GM20431 (cell line): ENCODE results near the gene CDC42BPG.
"Not testable (repeated sequence)": the region's sequence is repeated elsewhere in the genome, so short reads cannot be mapped to it uniquely, and the experiment has no call there.

Experiments used
- in situ Hi-C: fragments of 300-500 bp; cut with MseI, MboI; formaldehyde crosslinking; loops from one replicate; pipeline ENCODE4 v1.15.0; 2020; ENCODE audit warnings: low sequenced_read_pairs; ENCODE audit not compliant: unreplicated experiment

The CDC42BPG gene

DNA sequence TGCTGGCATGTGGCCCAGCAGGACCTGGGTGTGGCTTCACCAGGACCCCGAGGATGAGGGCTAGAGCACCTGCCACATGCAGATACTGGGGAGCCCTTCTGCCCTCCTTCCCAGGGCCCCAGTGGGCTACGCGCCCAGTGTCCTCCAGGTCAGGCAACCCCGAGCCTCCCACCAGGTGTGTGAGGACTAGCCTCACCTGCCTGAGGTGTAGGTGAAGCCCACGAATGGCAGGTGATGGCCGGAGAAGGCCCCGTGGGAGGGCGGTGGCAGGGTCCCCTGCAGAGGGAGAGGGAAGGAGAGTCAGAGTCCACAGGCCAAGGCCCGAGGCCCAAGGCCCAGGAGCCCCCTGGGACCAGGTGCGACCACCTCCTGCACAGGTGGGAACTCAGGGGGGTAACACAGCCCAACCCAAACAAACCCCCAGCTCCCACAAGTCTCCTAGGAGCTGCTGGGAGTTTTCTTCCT is 6.5 kb downstream of the CDC42BPG start:
- in situ Hi-C loops = no loop called here

DNA sequence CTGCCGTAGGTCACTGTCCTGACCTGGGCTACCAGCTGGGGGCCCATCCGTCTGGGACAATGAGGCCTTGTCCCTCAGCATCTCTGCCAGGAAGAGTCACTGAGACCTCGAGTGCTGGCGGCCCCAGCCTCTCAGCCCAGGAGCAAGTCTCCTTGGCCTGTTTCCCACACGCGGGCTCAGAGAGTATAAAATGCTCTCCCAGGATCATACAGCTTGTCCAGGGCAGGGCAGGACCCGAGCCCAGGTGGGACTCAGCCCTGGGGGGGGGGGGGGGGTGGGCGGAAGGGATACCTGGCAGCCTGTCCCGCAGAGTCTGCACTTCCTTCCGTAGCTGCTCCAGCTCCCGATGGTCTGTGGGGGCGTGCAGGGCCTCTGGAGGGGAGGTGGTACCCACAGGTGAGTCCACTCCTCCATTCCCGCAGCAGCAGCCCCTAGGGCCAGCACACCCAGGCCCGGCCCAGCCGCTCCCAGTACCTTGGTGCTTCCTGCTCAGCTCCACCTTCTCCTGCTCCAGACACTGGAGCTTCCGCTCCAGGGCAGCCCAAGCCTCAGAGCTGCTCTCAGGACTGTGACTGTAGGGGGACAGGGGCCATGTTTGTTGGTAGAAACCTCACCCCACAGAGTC is 7.9 kb downstream of the CDC42BPG start:
- in situ Hi-C loops = no loop called here

DNA sequence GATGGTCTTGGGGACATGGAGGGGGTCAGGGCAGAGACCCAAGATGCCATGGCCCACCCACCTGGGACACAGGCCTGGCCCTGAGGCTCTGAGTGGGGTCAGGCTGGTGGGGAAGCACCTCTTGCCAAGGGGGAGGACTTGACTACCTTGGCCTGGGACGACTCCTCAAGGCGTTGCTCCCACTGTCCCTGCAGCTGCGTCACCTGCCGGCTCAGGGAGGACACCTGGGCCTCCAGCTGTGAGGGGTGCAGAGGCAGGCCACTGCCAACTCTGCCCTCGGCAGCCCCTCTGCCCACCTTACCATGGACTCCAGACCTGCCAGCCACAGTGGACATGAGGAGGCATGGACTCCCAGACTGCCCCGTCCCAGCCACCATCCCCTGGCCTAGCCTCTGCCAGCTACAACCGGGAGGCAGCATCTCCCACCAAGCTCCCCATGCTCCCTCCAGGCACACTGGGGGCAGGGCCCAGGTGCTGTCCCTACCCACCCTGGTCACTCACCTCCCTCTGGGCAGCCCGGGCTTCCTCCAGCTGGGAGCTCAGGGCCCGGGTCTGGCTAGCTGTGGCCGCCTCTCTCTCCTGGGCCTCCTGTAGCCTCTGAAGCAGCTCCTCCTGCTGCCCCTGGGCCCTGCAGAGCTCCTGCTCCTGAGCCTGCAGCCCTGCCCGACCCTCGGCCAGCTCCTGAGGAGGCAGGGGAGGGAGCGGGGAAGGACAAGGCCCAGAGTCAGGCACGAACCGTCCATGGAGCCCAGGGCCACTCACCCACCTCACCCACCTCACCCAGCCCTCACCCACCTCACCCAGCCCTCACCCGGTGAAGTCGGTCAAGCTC is 8.6 kb downstream of the CDC42BPG start:
- in situ Hi-C loops = no loop called here

DNA sequence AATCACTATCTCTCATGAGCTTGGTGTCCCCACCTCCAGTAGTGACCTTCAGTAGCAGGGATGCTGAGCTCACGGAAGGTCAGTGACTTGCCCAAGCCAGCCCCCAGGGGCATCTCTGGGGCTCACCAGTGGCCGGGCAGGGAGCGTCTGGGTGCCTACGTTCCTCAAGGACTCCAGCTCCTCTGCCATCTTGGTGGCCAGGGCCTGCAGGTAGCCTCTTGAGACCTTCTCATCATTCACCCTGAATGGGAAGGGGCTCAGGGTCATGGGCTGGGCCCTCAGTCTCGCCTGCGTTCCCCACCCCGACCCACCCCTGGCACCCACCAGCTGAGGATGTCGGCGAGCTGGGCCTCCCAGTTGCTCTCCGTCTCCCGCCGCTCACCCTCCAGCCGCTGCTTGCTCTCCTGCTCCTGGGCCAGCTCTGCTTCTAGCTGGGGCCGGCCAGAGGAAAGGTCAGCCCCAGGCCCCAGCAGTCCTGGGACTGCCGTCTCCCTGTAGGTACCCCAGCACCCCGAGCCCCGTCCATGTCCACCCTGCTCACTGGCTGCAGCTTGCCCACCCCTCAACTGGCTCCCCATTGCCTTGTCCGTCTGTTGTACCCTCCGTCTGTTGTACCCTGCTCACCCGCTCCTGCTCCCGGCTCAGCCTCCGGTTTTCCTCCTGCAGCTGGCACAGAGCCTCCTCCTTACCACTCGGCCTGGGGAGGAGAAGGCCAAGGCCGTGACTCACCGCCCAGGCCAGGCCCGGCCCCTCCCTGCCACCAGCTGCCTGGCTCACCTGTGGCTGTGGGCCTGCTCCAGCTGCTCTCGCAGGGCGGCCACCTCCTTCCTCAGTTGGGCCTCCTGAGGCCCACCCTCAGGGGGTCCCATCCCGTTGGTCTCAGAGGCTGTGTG is 9.5 kb downstream of the CDC42BPG start:
- in situ Hi-C loops = no loop called here

DNA sequence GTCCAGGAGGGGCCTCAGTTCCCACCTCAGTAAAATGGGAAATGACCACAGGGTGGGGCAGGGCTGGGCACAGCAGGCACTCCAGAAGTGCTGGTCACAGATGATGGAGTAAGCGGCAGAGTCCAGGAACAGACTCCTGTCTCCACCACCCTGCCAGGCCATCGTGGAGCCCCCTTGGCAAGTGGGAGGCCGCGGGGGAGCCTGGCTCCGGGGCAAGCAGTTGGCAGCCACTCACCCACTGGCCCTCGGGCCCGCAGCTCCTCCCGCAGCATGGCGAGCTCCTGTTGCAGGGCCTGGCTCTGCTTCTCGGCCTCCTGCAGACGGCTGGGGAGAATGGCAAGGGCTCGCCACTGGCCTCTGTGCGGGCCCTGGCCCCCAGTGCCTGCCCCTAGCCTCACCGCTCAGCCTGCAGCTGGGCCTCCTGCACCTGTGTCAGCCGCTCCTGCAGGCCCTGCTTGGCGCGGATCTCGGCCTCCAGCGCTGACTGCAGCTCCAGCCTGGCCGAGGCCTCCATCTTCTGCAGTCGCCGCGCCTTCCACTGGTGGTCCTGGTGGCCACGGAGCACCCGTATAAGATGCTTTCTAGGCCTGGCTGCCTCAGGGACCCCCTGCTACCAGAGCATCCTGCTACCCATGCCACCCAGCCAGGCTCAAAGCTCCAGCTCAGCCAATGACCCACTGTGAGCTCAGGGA is 10.3 kb downstream of the CDC42BPG start:
- in situ Hi-C loops = no loop called here

DNA sequence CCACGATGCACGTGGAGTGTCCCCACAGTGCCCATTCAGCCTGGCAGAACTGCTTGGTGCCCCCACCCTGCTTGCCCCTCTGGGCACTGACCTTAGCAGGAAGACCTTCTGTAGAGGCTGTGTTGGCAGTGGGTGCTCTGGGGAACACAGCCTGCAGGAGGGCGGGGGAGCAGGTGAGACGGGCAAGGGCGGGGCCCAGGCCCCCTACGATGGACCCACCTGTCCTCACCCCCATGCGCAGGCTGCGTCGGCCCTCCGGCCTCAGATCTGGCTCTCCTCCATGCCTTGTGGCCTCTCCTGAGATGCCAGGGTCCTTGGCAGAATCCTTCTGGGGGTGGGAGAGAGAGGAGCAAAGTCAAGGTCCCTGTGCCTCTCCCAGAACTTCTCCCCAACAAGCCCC is 10.9 kb downstream of the CDC42BPG start:
- in situ Hi-C loops = no loop called here

DNA sequence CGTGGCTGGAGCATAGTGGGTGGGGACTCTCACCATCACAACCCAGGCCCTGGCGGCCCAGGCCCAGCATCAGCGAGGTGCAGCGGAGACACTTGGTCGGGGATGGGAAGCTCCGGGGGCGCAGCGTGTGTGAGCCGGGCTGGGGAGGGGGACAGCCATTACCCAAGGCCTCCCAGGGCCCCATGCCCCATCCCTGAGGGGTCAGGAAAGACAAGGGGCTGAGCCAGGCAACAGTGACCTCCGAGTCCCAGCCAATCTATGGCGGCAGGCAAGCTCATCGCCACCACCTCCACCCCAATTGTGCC is 11.3 kb downstream of the CDC42BPG start:
- in situ Hi-C loops = no loop called here

DNA sequence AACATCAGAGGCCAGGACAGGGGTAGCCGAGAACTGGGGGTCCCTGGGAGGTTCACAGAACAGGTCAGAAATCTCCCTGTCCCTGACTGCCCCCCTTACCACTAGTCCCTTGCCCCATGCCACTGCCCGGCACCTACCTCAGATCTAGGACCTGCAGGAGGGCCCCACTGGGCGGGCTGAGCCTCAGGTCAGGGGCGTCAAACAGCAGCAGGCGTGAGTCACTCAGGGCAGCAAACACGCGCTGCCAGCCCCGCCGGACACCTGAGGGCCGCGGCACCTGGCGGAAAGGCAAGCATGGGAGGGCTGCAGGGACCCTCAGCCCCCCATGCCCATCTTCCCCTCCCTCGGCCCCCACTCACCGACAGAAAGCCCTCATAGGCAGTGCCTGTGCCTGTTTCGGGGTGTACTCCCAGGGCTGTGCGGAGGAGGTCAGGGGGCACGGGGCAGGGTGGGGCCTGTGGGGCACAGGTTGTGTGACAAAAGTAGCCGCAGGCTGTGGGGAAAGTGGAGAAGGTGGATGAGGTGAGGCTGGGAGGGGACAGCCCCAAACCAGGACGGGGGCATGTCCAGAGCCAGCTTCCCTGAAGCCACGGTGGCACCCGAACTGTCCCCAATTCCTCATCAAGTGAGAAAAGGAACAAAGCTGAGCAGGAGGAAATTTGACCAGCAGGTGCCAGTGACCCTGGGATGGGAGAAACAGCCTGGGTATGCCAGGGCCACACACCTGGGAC is 11.8 kb downstream of the CDC42BPG start:
- in situ Hi-C loops = no loop called here

DNA sequence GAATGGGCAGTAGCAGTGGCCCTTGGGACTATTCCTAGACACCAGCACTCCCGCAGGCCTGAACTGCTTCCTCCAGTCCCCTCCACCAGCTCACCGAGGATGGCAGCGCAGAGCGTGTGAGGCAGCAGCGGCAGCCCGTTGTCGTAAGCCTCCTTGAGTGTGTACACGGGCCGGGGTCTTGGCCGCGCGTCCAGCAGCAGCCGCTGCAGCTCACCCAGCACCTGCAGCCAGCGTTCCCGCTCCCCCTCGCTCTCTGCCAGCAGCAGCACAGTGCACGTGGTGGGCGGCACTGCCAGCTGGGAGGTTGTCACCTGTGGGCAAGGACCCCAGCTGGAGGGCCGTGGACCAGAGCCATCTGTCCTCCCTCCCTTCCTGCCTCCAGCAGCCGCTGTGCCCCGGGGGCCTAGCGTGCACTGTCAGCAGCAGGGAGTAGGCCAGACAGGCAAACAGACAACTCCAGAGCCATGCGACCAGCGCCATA is 13.0 kb downstream of the CDC42BPG start:
- in situ Hi-C loops = no loop called here

DNA sequence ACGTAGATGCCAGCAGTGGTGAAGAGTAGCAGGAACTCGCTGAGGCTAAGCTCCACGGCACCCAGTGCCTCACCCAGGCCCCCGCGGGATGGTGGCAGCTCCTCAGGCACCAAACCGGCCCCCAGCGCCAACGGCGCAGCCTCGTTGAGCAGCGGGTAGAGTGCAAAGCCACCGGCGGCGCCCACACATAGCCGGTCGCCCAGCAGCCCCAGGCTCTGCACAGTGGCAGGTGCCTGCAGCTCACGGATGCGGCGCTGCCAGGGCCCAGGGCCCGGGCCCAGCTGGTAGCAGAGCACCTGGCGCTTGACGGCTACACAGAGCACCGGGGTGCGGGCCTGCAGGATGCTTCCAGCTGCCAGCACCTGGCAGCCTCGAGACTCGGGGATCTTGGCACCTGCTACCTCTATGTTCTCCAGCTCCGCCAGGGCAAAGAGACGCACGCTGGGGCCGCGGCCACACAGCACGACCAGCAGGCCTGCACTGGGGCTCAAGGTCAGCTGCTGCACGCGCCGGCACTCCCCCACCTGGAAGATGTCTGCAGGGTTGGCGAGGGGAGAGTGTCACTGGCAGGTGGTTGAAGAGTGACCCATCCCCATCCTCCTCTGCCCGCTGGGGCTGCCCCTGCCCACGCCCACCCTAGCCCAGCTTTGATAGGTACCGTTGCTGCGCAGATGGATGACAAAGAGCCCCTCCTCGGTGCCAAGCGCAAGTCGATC is 14.8 kb downstream of the CDC42BPG start:
- in situ Hi-C loops = no loop called here

DNA sequence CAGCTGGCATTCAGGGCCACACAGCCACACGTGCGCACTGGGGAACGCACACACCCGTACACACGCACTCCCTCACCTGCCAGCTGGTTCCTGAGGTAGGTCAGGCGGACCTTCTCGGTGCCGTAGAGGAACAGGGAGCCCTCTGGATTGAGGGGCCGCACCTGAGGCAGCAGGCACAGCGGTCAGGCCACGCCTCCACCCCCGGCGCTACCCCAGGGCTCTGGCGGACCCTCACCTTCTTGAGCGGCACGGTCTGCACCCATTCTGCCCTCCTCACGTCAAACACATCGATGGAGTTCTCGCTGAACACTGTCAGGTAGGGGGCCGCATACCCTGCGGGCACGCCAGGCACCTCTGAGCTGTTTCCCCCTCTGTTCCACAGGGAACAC is 17.0 kb downstream of the CDC42BPG start:
- in situ Hi-C loops = no loop called here

DNA sequence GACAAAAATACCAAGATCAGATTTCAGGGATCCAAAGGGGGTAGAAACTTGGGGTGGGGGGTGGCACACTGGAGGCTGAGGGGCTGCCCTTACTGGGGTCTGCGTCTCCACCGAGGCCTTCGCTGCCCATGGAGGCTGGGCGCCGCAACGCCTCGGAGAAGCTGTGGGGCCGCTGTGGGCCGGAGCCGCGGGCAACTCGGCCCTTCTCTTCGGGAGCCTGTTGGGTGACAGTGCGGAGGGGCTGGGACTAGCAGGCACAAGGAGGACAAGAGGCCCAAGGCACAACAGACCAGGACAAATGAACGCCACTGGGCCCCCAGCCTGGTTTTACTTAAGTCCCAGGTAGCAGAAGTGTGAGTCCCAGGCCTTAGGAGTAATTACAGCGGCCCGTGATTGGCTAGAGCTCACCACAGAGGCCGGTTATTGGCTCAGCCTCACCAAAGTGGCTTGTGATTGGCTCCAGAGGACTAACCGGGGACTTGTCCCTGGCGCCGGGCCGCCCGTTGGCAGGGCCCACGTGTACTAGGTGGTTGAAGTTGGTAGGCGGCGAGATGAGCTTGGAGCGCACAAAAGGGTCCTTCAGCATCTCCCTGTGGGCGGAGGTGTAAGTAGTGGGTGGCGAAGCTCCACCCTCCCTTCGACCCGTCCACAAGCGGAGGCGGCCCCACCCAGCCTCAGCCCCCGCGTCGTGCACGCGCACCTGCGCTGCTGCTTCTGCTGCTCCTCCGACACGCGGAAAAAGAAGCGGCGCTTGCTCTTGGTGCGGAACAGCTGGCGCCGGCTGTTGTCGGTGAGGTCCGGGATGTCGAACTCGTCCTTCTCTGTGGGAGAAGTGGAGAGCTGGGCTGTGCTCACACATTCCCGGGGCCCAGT is 17.6 kb downstream of the CDC42BPG start:
- in situ Hi-C loops = no loop called here

DNA sequence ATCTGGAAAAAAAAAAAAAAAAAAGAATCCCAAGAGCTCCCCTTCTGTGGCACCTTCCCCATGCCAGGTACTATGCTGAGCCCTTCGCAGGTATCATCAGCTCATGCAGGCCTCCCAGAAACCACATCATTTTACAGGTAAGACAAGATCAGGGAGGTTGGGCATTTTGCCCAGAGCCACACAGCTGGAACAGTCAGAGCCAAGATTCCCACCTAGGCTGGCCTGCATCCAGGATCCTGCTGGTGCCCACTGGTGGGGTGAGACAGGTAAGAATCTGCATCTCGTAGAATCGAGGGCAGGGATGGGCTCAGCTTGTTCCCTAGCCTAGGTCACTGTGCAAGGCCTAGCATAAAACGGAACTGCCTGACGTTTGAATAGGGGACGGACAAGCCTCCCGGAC is 18.4 kb downstream of the CDC42BPG start:
- in situ Hi-C loops = no loop called here

DNA sequence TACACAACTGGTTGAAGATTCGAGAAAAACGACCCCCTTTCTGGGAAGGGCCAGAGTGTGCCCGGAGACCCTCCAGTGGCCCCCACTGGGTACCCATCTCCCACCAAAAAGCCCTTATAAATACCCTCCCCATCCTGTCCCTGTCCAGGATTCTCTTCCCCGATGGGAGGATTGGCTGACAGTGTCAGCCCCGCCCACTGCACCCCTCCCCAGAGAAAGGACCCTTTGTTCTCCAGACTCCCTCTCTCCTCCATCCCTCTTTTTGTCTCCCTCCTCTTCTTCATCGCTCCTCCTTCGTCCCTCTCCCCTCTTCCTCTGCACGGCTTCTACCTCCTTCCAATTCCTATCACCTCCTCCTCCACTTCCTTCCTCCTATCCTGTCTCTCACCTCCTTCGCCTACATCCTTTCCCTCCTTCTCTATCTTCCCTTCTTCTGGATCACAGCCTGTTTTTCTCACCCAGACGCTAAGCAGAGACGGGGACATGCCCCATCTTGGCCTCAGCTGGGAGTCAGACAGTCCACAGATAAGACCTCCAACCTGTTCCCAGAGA is 20.8 kb downstream of the CDC42BPG start:
- in situ Hi-C loops = no loop called here

DNA sequence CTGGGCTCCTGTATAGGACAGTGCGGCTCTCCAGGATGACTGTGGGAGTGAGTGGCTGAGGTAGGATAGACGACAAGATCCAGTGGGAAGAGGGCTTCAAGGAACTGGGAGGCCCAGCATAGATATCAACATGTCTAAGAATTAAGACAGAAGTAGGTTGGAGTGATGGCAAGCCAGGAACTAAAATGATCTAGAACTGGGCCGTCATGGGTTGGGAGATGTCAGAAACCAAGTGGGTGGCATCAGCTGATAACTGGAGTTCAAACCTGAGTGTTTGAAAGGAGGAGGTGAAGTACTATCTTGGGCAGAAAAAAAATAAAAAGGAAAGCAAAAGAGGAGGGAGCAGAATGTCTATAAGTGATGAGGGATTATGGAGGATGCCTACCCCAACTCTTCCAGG is 27.0 kb downstream of the CDC42BPG start:
- in situ Hi-C loops = no loop called here

DNA sequence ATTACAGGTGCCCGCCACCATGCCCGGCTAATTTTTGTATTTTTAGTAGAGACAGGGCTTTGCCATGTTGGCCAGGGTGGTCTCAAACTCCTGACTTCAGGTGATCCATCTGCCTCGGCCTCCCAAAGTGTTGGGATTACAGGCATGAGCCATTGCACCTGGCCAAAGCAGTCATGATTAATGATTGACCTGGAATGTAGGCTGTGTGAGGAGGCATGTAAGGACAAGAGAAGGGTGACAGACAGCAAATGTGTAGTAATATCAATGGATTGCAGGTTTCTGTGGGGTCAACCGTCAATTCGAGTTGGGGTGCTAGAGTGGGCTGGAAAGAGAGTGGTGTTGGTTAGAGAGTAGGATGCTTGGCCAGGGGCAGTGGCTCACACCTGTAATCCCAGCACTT is 29.0 kb downstream of the CDC42BPG start:
- in situ Hi-C loops = not testable (repeated sequence)

DNA sequence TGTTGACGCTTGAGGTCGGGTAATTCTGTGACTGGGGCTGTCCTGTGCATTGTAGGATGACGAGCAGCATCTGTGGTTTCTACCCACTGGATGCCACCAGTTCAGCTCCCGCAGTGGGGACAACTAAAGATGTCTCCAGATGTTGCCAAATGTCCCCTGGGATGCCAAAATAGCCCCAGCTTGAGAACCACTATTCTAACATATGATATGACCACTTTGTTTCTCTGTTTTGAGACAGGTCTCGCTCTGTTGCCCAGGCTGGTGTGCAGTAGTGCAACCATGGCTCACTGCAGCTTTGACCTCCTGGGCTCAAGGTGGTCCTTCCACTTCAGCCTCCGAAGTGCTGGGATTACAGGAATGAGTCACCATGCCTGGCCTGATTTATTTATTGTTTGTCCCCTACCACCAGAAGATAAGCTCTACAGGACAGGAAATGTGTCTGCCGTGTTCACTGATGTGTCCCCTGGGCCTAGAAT is 29.7 kb downstream of the CDC42BPG start:
- in situ Hi-C loops = no loop called here

DNA sequence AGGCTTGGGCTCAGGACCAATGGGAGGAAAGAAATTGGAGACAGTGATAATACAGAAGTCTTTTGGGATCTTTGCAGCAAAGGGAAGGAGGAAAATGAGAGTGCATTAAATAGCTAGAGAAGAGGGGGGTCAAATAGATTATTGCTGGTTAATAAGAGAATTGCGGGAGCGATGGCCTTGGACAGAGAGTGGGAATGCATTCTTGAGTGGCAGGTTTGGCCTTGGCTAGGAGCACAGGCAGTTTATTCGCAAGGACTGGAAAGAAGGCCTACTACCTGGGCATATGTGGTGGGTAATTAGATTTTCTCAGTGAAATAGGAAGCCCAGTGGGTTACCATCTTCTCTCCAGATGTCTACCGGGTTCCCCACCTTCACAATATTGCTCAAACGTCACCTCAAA is 30.6 kb downstream of the CDC42BPG start:
- in situ Hi-C loops = no loop called here
